GM20431 (cell line): Measurements from ENCODE around the gene GRM7.

ENCODE experiments used
- in situ Hi-C: fragments of 300-500 bp; cut with MseI, MboI; formaldehyde crosslinking; loops from one replicate; pipeline ENCODE4 v1.15.0; 2020; ENCODE audit warnings: low sequenced_read_pairs; ENCODE audit not compliant: unreplicated experiment

Gene GRM7

DNA sequence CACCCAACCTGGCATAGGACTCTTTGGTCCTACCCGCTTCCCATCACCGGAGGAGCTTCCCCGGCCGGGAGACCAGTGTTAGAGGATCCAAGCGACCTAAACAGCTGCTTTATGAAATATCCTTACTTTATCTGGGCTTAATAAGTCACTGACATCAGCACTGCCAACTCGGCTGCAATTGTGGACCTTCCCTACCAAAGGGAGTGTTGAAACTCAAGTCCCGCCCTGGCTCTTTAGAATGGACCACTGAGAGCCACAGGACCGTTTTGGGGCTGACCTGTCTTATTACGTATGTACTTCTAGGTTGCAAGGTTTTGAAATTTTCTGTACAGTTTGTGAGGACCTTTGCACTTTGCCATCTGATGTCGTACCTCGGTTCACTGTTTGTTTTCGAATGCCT is 879.5 kb downstream of the GRM7 start:
- in situ Hi-C loops, result no loop called here

DNA sequence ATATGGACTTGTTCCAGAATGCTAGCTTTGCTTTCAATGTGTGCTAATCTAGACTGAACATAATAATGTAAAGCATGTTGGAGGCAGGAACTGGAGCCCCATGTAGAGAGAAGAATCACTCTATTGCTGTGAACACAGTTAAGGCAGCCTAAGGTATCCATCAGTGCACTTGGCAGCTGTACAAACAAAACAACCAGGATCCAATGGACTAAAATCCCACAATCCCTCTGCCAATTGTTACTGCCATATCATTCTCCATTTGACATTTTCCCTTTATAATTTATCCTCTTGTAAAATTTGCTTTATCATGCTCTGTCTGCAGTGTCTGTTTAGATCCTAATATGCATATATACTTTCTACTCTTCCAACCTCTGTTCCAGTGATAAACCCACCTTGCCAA is 883.9 kb downstream of the GRM7 start:
- in situ Hi-C loops, result no loop called here

DNA sequence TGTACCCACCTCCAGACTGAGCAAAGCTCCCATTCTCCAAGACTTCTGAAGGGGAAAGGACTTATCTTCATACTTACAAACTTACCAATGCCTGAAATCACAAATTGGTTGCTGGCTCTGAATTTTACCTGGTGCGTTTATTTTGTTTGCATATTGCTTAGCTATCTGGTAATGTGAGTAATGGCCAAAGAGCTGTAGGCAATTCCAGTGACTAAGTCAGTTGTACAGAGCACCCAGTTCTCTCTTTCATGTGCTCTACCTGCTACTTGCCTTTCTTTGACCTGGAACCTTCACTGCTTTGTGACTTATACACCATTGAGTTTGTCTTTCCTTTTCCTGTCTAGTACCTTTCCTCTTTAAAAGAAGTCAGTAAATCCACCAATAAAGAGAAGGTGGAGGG is 884.8 kb downstream of the GRM7 start:
- in situ Hi-C loops, result no loop called here

- in situ Hi-C loops, result no loop called here
Measured at GRCh38 chr3:7749931-7750695, 889.2 kb downstream of the GRM7 start.

DNA sequence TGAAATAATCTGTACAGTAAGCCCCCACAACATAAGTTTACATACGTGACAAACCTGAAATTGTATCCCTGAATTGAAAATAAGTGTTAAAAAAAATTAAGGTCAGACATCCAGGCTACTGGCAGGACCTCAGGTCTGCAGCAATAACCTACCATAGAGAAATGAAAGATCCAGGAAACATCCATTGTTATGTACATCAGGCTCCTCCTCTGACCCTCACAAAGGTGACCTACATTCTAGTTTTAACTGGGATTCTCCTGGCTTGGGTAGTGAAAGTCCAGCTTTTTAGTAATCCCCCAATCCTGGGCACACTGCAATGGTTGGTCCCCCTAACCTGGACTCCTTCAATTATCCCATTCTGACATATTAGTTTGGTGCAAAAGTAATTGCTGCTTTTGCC is 891.1 kb downstream of the GRM7 start:
- in situ Hi-C loops, result no loop called here

- in situ Hi-C loops, result no loop called here
Measured at GRCh38 chr3:7754653-7755441, 893.9 kb downstream of the GRM7 start.

GRCh38 chr3:7759630-7760029 is 898.7 kb downstream of the GRM7 start:
- in situ Hi-C loops, result no loop called here

DNA sequence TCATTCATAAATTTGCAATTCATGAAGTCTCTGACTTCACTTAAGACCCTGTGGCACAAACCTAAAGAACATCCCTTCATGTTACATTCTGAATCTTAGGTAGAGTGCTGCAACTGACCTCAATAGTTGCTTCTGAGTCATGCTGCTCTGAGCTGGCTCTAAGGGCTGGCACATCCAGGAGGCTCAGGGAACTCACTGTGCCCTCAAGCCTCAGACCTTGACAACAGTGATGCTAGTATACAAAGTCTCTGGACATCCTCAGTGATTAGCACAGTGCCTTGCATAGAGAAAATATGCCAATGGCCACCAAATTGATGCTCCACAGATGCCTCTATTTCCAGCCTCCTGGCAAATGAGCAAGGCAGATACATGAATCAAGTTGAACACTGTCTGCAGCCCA is 899.8 kb downstream of the GRM7 start:
- in situ Hi-C loops, result no loop called here

DNA sequence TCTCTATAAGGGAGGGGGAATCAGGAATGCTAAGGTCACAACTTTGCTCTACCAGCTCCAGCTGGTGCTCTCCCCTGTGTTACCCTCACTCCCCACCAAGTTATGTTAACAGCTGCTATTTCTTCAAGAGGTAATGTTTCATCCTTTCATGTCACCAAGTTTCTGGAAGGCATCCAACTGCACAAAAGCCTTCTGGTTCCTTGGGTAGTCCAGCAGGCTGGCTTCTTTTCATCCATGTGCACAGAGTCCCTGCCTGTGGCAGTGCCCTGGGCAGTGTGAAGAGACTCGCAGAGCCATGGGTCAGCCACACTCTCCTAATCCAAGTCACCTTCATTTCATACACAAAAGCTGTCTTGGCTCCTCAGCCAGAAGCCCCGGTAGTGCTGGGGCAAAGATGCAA is 903.2 kb downstream of the GRM7 start:
- in situ Hi-C loops, result no loop called here

GRCh38 chr3:7766530-7766929 is 905.6 kb downstream of the GRM7 start:
- in situ Hi-C loops, result no loop called here

DNA sequence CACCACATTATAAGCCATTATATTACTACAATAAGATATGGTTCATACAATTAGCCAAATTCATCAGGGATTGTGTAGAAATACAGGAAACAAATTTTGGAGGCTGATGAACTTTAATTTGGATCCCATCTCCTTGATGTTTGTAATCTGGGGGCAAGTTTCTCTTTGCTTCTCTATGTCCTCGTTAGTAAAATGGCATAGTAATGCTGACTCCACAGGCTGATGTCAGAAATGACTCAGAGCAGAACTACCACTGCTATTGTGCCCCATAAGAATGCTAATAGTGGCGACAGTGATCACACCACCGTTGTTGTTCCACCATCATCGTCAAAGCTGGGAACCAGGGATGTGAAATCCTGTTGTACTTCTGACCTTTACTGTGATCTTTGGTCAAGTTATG is 918.4 kb downstream of the GRM7 start:
- in situ Hi-C loops, result no loop called here

- in situ Hi-C loops, result no loop called here
Measured at GRCh38 chr3:7781395-7781794, 920.5 kb downstream of the GRM7 start.

DNA sequence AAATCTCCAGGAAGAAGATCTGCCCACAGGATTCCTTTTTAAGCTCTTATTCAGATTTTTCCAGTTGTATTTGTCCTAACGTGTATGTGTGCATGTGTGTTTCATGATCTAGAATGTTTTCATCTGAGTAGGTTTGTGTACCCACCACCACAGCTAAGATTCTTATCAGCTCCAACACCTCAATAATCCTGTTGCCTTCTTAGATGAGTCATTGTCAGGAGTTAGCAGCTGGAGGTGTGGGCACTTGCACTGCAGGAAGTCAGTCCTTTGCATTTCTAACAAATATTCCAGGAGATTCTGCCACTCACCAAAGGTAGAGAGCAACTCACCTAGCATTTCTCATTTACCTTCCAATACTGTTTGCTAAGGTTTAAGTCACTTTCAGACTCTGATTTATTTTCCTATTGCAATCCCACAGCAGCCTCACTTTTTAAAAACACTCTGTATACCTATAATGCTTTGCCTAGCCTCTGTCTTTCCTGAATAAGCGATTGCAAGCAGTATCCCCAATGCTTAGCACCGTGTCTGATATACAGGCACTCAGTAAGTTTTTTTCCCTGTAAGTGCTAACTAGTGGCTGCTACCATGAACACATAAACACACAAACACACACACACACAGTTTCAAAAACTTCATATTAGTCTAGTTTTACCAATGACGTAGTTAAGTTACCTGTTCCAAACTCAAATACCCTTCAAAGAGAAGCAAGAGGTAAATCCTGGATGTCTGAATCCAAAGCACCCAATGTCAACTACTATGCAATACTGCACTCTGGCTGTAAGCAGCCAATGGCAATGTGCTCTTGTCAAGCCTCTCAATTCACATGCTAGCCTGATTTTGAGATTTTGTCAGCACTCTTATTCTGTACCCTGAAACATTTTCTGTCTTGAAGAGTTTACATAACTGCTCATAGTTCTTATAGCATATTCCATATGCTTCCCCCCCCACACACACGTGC is 927.2 kb downstream of the GRM7 start:
- in situ Hi-C loops, result no loop called here

DNA sequence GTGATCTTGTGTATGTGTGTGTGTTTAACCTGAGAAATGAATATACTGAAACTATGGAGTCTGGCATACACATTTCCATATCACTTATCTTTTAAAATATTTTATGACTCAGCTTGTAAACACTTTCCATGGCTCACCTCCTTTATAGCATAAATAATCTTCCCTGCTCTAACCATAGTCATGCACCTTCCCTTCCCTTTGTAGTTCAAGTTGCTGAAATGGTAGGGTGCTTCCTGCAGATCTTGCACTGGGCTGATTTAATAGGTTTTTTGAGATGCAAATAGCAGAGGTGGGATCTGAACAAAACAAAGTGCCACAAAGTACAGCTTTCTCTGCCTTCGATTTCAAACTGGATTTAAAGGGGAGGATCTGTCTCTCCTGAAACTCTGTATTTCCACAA is 928.0 kb downstream of the GRM7 start:
- in situ Hi-C loops, result no loop called here

- in situ Hi-C loops, result no loop called here
Measured at GRCh38 chr3:7789324-7789723, 928.4 kb downstream of the GRM7 start.

DNA sequence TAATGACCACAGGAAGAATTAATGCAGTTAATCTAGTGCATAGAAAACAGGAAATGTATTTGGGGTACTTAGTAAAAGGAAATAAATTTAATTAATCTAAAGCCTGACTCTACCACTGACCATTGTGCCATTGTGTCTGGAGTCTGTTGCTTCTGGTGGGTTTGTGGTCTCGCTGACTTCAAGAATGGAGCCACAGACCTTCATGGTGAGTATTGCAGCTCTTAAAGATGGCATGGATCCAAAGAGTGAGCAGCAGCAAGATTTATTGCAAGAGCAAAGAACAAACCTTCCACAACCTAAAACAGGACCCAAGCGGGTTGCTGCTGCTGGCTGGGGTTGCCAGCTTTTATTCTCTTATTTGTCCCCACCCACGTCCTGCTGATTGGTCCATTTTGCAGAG is 929.2 kb downstream of the GRM7 start:
- in situ Hi-C loops, result no loop called here
